Erythroblast (primary cell): Measurements from ENCODE around the gene TNFRSF4.

Experiments used
- DNase-seq, 2 experiments: peaks; one replicate each; lab custom pipeline; 2025; lab: John Stamatoyannopoulos, UW
- GATA1 ChIP-seq: IDR thresholded peaks from 2 replicates; pipeline ENCODE4 v1.6.1; 2011; ENCODE audit warnings: low read depth, mild to moderate bottlenecking, control low read depth, low read length, moderate library complexity
- POLR2A ChIP-seq: IDR thresholded peaks from 2 replicates; pipeline ENCODE4 v1.6.1; 2011; ENCODE audit warnings: mild to moderate bottlenecking, low read length

TNFRSF4 gene

DNA sequence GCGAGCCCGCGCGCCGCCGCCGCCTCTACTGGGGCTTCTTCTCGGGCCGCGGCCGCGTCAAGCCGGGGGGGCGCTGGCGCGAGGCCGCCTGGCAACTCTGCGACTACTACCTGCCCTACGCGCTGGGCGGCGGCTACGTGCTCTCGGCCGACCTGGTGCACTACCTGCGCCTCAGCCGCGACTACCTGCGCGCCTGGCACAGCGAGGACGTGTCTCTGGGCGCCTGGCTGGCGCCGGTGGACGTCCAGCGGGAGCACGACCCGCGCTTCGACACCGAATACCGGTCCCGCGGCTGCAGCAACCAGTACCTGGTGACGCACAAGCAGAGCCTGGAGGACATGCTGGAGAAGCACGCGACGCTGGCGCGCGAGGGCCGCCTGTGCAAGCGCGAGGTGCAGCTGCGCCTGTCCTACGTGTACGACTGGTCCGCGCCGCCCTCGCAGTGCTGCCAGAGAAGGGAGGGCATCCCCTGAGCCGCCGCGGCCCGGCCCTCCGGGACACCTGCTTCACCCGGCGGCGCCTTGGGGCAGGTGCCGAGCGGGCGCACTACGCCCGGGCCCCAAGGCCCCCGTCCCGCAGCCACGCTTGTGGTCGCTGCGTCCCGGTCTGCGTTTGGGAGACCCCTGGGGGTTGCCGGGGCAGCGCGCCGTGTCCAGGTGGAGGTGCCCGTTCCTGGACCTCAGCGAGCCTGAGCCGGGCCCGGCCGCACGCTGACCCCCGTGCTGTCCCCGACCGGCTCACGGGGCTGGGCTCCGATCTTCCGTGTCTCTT lies 19.0 kb upstream of the TNFRSF4 start:
- no peak for DNase-seq
- TF ChIP-seq POLR2A (no peak), GATA1 (no peak)

DNA sequence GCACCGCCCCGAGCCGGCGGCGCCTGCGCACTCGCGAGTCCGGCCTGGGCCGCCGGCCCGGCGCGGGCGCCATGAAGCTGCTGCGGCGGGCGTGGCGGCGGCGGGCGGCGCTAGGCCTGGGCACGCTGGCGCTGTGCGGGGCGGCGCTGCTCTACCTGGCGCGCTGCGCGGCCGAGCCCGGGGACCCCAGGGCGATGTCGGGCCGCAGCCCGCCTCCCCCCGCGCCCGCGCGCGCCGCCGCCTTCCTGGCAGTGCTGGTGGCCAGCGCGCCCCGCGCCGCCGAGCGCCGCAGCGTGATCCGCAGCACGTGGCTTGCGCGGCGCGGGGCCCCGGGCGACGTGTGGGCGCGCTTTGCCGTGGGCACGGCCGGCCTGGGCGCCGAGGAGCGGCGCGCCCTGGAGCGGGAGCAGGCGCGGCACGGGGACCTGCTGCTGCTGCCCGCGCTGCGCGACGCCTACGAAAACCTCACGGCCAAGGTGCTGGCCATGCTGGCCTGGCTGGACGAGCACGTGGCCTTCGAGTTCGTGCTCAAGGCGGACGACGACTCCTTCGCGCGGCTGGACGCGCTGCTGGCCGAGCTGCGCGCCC lies 18.3 kb upstream of the TNFRSF4 start, which contains the start of gene B3GALT6:
Gene B3GALT6, plus strand, starts transcription at position 30 of the 588 bp plus-strand sequence. Its CDS starts 42 bp downstream, at position 72.
- TF ChIP-seq POLR2A: no peak
- no peak for TF ChIP-seq GATA1
- DNase-seq: no peak

DNA sequence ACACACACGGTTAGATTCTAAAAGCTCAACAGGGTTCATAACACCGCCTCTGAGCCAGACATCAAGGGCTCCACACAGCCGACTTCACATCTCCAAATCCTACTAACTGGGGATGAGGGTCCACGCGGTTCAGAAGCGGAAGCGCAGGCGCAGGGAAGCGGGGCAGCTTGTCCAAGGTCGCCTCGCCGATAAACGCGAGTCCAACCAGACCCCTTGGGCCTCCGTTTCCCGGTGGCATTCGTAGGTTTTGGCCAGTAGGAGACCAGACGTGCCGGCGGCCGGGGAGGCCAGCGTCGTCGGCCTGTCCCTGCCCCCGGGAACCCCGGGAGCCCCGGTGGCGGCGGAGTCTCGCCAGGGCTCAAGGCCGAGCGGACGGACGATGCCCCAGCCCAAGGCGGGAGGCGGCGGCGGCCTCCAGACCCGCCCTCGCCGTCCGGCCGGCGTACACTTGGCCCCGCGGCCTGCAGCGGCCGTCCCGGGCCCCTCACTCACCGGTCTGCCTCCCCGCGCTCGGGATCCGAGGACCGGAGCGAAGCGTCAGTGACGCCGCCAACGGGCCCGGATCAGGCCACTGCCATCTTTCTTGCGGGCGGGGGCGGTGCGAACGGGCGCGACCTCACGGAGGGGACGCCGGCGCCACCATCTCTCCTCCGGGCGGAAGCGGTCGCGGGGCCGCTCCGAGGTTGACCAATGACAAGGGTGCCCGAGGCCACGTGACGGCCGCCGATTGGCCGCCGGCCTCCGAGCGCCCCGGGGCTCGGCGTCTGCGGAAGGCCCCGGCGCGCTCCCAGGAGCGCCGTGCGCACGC lies 17.7 kb upstream of the TNFRSF4 start, which contains the start of gene SDF4:
Gene SDF4, minus strand, starts transcription at position 602 of the 808 bp plus-strand sequence. CDS start 3,229 bp downstream, outside the sequence.
- DNase-seq: peak; percentile 98 to 99
- TF ChIP-seq GATA1 (no peak), POLR2A (peak; percentile 75)

DNA sequence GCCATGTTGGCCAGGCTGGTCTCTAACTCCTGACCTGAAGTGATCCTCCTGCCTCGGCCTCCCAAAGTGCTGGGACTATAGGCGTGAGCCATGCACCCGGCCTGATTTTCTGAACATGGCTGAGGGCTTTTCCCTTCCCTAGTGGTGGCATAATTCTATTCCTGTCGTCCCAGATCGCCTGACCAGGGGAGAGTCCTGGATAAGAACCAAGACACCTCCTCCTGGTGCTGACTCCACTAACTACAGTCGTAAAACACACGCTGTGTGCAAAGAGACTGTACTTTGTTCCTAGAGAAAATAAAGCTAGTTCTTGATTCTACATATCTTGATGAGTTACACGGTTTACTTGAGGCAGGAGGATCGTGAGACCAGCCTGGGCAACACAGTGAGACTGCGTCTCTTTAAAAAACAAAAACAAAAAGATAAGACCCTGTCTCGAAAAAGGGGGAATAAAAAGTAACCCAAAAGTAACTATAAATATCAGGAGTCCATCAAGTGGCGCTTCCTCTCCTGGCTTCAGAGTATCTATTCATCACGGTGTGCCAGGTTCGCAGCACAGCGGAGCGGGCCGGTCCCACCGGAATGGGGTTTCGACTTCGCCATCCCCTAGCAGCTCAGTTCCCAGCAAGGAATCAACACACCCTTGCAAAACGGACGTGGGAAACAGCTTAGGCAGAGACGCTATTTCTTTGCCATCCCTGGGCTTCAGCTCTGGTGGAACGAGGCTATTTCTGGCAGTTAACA lies 16.9 kb upstream of the TNFRSF4 start:
- DNase-seq: peak; percentile 40 to 60

DNA sequence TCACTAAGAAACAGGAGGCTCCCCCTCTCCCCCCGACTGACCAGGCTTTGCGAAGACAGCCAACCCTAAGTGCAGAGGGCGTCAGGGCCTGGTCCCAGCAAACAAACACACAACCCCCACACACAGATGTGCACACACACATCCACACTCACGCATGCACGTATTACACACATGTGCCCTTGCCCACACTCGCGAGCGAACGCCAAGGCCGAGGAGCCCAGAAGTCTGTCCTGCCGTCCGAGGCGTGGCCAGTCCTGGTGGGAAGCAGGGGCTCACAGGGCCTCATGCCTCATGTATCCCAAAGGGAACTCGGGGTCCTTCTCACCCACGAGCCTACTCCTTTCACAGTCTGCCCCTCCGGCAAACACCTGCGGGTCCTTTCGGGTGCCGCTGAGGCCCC lies 15.8 kb upstream of the TNFRSF4 start:
- TF ChIP-seq POLR2A: no peak
- no peak for TF ChIP-seq GATA1
- DNase-seq: no peak

More for the DNA sequence above, 16.9 kb upstream of the TNFRSF4 start:
- TF ChIP-seq GATA1 (no peak), POLR2A (no peak)

DNA sequence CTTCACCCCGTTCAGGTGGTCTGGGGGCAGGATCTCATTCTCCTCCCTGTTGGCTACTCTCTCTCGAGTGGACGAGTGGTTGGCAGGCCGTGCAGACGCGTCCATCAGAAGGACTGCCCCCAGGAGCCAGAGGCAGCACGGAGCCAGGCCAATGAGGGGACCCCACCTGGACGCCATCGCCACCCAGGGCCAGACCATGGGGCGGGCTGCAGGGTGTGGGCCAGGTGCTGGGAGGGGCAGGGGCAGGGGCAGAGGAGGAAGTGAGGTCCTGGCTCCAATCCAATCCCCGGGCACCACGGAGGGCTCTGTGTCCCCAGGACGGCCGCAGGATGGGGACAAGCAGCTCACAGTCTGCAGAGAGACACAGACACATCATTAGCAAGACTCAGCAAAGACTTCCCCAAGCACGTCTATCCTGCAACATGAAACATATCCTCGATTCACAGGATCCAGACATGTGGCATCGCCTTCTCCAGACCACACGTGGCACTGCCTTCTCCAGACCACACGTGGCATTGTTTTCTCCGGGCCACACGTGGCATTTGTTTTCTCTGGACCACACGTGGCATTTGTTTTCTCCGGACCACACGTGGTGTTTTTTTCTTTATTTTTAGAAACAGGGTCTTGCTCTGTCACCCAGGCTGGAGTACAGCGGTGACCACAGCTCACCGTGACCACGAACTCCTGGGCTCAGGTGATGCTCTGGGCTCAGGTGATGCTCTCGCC lies 14.8 kb upstream of the TNFRSF4 start:
- peak; percentile 18 to 37 for DNase-seq
- TF ChIP-seq POLR2A: no peak
- TF ChIP-seq GATA1: no peak

DNA sequence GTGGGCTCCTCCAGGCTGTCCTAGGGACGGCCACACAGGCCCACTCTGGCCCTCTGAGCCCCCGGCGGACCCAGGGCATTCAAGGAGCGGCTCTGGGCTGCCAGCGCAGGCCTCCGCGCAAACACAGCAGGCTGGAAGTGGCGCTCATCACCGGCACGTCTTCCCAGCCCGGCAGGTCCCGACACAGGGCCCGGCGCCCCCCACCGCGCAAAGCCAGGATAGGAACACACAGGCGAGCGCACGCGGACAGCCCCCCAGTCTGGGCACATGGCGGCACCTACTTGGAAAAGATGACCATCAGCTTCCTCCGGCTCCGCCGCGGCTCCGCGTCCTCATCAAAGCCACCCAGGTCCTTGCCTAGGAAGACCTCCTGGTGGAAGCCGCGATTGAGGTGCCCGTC lies 14.2 kb upstream of the TNFRSF4 start:
- TF ChIP-seq POLR2A: no peak
- no peak for TF ChIP-seq GATA1
- no peak for DNase-seq

DNA sequence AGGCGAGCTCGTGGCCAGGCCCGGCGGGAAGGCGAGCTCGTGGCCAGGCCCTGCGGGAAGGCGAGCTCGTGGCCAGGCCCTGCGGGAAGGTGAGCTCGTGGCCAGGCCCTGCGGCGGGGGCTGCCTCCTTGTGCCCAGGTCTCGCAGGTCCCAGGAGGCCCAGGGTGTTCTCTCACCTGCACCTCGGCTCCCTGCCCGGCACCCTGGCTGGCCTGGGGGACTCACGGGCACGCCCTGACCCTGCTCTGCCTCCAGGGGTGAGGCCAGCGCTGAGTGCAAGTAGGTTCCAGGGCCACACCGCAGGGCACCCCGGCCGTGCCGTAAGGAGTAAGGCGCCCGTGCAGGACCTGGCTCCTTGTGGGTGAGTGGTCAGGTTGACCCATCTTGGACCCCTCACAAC lies 13.4 kb upstream of the TNFRSF4 start:
- TF ChIP-seq GATA1: no peak
- no peak for TF ChIP-seq POLR2A
- DNase-seq: no peak

DNA sequence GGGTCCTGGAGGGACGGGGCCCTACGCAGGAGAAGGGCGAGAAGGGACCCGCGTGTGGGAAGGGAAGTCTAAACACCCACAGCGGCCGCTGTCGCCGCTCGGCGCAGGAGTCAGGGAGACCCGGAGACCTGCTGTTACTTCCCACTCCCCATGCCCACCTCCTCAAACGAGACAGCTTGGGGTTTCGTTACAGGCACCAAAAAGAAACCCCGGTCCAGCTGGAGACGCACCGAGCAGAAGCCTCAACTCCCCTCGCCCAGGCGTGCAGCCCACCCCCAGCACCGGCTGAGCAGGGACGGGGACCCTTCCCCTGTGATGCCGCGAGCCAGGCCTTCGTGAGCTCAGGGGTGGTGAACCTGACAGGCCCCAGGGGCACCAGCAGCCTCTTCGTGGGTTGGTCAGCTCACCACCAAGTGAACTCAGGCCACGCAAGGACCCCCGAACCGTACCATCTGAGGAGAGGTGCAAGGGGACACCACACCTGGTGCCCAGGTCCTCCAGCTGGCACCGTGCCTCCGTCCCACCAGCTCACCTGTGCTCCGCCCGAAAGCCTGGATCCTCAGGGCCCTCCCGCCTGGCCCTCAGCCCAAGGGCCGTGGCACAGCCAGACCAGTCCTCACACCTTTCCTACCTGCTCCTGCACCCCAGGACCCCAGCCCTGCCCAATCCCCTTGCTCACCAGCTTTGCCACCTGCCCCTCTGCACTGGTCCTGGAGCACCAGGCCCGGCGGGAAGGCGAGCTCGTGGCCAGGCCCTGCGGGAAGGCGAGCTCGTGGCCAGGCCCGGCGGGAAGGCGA lies 12.8 kb upstream of the TNFRSF4 start:
- no peak for DNase-seq

DNA sequence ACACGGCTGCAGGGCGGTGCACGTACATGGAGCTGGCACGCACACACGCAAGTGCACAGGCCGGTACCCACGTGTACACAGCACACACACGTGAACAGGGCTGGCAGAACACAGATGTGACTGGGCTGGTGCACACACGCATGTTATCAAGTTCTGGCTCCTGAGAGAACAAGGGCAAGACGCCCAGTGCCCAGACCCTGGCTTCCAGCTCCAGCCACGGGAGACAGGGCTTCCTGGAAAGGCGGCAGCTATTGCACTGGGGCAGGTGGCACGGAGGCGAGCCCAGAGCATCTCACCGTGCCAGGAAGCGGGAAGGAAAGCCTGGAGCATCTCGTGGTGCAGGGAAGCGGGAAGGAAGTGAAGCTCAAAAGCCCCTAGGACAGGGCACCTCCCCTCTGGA lies 12.0 kb upstream of the TNFRSF4 start:
- DNase-seq: no peak
- TF ChIP-seq GATA1 (no peak), POLR2A (no peak)

More for the DNA sequence above, 12.8 kb upstream of the TNFRSF4 start:
- TF ChIP-seq POLR2A: no peak

DNA sequence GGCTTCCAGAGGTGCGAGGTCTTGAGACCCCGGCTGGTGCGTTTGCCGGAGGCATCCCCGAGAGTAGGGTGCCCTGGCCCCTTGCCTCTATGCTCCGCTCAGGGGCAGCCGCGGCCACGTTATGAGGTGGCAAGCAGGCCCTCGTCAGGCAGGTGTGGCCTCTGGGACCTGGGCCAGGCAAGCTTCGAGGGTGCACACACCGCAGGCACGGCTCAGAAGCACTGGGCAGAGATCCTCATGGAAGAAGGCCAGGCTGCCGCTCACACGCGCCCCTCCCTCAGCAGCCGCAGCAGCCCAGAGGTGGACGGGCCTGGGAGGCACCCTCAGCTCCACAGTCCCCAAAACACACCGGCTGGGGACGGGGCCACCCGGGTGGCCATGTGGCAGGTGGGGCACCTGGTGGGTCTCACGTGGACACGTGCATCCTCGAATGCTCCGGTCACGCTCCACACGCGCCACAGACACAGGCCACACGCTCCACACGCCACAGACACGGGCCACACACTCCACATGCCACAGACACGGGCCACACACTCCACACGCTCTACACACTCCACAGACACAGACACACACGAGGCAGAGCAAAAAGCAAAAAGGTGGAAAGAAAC lies 11.4 kb upstream of the TNFRSF4 start:
- TF ChIP-seq GATA1 (no peak), POLR2A (no peak)

More for the DNA sequence above, 11.4 kb upstream of the TNFRSF4 start:
- no peak for DNase-seq
